ENCODE measurements around the gene PEMT.

Gene PEMT

DNA sequence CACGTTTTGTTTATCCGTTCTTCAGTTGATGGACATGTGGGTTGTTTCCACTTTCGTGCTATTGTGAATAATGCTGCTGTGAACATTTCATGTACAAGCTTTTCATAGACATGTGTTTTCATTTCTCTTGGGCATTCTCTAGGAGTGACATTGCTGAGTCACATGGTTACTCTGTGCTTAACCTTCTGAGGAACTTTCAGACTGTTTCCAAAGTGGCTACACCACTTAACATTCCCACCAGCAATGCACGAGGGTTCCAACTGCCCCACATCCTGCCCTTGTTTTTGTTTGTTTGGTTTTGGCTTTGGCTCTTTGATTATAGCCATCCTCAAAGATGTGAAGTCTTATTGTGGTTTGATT is 14.2 kb upstream of the PEMT start:
- DNase-seq (ENCODE audit: insufficient read length, low spot score) (no peak), FAIRE-seq (no peak)

DNA sequence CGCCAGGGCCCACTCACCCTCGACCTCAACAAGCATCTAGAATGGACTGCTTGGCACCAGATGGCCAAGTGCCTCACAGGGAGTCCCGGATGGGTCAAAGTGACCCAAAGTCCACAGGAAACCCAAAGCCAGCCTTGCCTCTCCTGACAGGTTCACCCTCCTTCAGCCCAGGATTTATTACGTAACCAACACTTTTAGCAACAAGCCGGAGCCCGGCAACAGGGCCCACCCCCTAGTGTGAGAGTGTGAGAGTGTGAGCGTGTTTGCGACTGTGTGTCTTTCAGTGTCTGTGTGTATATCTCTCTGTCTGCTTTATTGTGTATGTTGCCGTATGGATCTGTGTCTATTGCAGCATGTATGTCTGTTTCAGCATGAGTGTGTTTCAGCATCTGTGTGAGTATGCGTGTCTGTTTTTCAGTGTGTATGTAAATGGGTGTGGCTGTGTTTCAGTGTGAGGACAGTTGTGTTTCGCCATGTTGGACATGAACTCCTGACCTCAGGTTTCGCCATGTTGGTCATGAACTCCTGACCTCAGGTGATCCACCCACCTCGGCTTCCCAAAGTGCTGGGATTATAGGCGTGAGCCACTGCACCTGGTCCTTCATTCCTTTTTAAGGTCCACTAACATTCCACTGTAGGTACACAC is 13.7 kb upstream of the PEMT start:
- DNase-seq (ENCODE audit: insufficient read length, low spot score) (no peak), FAIRE-seq (peak; percentile 85)

DNA sequence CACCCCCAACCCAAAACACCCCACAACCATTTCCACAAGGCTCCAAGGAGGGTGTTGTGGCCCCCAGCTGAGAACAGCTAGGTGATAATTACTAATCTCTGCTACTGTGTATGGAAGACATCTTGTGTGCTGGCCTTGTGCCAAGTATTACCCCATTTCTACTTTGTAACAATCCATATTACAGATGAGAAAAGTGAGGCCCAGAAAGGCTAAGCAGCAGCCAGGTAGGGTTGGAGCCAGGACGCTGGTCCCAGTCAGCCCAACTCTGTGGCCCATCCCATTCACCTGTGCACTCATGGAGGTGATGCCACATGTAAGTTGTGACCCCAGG is 12.4 kb upstream of the PEMT start:
- no peak for FAIRE-seq
- DNase-seq (ENCODE audit: insufficient read length, low spot score) = no peak

DNA sequence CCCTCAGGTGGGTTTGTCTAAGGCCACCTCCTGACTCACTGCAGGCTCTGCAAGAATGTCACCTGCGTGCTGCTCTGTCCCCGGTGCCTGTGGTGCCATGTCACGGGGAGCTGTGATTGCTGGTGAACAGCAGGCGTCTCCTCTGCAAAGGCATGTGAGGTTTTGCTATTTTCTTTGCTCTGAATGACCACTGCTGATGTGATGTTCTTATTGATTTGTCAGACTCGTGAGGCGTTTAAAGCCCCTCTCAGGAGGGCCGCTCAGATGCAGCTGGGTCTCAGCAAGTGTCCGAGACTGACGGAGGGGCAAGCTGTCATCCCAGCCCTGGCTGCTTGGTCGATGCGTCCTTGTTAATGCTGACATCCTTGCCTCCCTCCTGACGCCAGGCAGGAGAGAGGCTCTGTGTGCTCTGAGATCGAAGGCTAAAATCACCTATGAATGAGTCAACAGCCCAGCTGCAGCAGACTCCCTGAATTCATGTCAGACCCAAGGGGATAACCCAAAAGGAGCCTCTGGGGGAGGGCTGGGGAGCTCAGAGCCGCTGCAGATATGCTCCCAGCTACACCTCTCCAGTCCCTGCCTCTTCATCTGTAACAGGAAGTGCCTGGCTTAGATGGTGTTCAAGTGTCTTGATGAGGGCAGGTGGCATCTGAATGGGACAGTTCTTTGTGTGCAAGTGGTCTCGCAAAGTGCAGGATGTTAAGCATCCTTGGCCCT is 11.8 kb upstream of the PEMT start:
- DNase-seq (ENCODE audit: insufficient read length, low spot score) = no peak

DNA sequence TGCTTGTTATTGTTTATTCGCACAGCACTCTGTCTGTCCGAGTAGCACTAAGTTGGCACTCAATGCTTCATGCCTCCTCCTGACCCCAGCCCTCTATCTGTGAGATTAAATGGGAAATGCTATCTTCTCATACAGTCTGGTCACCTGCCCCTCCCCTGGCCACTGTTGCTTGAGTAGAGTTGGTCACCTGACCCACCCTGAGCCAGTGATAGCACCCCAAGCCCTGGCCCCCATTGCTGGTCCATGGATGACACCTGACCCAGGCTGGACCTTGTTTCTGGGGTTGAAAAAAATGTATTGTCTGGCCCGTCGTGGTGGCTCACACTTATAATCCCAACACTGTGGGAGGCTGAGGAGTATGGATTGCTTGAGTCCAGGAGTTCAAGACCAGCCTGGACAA is 8.5 kb upstream of the PEMT start:
- no peak for DNase-seq (ENCODE audit: insufficient read length, low spot score)
- no peak for FAIRE-seq

More for the DNA sequence above, 11.8 kb upstream of the PEMT start:
- no peak for FAIRE-seq

DNA sequence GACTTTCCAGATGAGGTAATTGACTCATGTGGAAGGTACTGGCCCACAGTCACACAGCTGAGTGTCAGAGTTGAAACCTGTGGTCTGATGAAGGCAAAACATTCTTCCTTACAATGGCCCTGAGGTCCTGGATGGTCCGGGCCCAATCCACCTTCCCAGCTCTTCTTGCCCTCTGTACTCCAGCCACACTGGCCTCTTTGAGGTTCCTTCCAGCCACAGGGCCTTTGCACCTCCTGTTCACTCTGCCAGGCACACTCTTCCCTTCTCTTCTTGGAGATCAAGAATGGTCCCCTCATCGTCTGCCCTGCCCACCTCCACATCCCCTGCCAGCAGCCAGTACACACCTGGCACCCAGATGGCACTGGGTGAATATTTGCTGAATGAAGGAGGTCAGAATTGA is 6.5 kb upstream of the PEMT start:
- FAIRE-seq = peak; percentile 49
- DNase-seq (ENCODE audit: insufficient read length, low spot score) = no peak

DNA sequence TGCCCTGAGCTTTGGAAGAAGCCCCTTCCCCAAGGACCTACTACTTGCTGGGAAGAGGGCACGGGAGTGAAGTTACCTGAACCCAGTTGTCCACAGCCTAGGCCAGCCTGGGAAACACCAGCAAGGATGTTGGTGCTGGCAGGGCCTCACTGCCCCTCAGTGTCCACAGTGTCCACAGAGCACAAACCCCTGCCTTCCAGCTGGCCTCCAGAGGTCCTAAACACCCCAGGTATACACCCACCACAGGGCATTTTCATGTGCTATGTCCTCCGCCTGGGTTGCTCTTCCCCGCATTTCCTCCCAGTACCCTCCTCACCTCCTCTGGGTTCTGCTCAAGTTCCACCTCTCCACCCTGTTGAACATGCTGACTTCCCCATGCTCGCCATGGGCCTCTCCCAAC is 4.2 kb upstream of the PEMT start:
- FAIRE-seq = no peak

DNA sequence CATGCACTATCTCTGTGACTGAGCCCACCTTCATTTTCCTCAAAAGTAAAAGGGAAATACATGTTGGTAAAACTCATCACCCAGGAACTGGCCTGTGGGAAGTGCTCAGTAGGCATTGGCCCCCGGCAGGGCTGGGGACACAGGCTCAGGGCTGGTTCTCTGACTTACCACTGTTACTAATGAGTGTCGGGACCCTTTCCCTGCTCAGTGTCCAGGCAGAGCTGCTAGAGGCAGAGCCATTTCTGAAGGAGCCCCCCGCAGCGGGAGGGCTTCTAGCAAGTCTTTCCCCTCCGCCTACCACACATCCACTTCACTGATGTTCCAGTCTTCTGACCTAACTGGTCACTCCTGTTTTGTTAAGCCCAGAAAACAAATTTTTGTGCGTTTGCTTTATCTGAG is 1.7 kb upstream of the PEMT start:
- no peak for DNase-seq (ENCODE audit: insufficient read length, low spot score)
- no peak for FAIRE-seq

More for the DNA sequence above, 4.2 kb upstream of the PEMT start:
- no peak for DNase-seq (ENCODE audit: insufficient read length, low spot score)

DNA sequence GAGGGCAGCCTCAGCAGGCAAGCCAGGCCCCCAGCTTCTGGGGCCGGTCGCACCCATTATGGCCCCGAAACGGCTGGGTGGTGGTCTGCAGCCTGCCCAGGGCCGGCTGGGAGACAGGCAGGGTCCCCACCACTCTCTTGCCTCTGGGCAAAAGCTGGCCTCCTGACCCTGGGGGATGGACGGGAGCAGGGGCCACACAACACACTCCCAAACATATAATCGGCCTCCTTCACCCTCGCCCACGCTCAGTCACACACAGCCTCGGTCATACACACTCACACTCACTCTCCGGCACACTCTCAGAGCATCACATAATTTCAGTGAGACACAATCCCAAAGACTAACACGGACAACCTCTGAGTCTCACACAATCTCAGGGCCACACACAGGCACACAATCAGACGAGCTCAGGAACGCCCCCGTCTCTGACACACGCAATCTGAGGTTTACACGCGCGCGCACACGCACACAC is 589 bp downstream of the PEMT start:
- FAIRE-seq (no peak), DNase-seq (ENCODE audit: insufficient read length, low spot score) (no peak)

DNA sequence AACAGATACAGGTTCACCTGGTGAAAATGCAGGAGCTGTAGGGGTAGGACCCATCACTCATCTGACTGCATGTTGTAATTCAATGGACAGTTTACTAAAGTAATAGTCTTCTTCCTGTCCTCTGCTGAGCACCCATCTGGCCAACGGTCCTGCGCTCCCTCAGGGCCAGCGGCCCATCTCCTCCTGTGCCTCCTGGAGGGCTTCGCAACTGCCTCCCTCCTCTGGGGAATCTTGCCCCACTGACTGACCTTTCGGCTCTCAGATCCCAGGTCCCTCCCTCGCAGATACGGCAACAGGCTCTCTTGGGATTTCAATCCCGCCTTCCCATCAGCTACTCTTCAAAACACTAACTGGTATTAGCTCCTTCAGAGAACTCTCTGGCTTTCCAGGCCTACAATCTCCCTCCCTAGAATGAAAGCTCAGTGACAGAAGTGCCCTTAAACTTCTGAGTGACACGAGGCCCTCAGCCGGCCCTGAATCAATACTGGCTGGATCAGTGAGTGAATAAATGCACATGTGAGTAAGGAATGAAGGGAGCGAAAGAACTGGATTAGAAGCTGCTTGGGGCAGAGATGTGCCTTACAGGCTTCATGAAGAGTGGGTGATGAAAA is 1.3 kb downstream of the PEMT start:
- DNase-seq (ENCODE audit: insufficient read length, low spot score) = no peak
- no peak for FAIRE-seq

DNA sequence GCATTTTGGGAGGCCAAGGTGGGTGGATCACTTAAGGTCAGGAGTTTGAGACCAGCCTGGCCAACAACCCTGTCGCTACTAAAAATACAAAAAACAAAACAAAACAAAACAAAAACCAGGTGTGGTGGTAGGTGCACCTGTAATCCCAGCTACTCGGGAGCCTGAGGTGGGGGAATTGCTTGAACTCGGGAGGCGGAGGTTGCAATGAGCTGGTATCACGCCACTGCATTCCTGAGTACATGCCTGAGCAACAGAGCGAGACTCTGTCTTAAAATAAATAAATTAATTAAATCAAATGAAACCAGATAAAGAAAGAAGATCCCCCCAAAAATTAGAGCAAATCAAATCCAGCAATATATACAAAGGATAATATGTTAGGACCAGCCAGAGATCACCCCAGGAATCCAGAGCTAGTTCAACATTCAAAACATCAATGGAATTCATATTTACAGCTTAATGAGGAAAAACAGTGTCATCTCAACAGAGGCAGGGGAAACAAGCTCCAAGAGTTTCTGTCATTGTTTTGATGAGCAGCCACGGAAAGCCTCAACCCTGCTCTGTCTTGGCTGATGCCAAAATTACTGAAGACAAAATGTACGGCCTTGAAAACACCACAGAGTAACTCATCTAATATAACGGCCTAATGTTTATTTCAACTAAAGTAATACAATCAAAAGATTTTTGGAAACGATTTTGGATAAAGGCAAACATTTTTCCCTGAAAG is 3.7 kb downstream of the PEMT start:
- FAIRE-seq = no peak
- DNase-seq (ENCODE audit: insufficient read length, low spot score) = no peak

DNA sequence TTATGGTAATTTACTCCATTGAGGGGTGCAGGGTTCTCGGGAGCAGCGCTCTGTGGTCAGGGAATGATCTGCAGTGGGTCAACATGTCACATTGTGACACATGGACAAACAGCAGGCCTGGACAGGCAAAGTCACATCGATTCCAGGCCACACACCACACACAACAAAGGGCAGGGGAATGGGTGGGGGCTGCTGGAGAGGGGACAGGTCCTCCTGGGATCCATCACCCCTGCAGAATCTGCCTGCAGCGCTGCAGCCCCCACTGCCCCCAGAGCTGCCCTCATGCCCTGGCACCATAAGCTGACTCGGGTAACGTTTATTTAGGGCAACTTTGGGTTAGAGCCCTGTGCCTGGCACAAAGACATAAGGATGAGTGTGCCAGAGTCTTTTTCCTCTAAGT is 9.1 kb downstream of the PEMT start:
- FAIRE-seq (no peak), DNase-seq (ENCODE audit: insufficient read length, low spot score) (no peak)

DNA sequence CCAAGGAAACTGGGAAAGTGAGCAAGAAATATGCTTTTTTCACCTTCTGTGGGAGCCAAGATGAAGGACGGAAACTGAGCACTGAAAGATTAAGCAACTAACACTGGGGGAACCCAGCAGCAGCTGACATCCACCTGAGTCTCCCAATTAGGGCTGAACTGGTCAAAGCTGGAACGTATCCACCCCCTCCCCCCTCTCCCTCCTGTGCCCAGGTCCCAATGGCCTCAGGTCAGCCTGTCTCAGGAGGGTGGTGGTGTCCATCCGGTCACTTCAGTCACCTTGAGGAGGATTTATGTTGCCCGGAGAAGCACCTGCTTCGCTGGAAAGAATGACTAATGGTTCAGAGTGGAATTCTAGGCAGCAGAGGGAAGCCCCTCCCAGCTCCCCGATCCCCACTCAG is 10.0 kb downstream of the PEMT start:
- DNase-seq (ENCODE audit: insufficient read length, low spot score) = no peak

DNA sequence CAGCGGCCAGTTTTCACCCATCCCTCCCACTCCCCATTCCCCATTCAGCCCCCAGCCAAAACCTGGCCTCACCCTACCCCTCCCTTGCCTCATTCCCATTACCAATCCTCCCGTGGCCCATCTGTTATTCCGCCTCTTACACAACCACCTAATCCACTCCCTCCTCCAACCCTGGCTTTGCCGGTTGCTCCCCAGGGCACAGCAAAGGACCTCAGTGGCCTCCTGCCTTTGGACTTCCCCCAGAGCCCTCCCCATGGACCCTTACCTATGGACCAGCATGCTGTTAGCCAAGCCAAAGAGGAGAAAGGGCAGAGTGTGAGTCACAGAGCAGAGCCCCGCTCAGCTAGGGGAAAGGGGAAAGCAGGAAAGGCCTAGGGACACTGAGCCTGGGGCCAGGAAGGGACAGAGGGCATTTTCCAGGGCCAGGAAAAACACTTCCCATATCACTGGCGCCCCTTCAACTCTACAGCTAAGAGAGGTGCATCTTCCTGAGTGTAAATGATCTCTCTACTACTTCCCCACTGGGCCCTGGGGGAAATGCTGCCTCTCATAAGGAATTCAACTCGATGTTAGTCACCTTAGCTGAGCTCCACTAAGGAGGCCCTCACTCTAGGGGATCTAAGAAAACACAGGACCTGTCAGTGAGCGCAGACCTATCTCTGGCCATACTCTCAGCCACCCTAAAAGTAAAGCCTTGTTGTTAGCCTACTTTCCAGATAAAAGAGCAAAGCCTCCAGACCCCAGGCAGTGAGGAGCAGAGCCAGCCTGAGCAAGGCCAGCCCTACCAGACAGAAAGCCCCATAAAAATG is 10.6 kb downstream of the PEMT start:
- FAIRE-seq = peak; percentile 28
- DNase-seq (ENCODE audit: insufficient read length, low spot score) = no peak

More for the DNA sequence above, 10.0 kb downstream of the PEMT start:
- no peak for FAIRE-seq

DNA sequence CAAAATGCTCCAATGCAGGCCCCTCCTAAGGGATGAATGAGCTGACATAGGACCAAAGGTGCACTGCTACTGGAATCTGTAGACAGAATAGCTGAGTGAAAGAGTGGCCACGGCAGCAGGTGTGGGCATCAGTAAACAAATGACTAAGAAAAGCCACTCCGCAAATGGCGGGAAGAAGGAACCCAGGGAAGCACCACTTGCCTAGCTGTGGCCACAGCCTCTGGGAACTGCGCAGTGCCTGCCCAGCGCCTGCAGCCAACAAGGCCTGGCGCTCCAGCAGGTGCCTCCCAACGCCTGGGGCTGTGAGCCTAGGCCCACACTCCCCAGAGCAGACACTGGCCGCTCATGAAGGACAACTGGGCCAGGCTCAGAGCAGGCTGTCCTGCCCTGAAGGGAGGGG is 11.8 kb downstream of the PEMT start:
- DNase-seq (ENCODE audit: insufficient read length, low spot score) (no peak), FAIRE-seq (no peak)

DNA sequence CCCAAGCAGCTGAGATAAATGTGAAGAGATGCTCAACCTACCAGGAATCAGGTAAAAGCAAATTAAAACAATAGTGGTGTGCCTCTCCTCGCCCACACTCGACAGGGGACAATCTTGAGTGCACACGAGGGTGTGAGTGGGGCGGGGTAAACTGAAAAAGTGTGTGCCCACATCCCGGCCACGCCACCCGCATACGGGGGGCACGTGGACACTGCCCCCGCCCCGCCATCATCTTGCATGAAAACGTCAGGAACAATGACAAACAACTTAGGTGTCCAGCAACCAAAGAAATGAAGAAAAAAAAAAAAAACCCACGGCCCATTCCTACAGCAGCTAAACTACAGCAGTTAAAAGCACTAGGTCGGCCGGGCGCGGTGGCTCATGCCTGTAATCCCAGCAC is 14.1 kb downstream of the PEMT start:
- DNase-seq (ENCODE audit: insufficient read length, low spot score) = no peak
- no peak for FAIRE-seq

DNA sequence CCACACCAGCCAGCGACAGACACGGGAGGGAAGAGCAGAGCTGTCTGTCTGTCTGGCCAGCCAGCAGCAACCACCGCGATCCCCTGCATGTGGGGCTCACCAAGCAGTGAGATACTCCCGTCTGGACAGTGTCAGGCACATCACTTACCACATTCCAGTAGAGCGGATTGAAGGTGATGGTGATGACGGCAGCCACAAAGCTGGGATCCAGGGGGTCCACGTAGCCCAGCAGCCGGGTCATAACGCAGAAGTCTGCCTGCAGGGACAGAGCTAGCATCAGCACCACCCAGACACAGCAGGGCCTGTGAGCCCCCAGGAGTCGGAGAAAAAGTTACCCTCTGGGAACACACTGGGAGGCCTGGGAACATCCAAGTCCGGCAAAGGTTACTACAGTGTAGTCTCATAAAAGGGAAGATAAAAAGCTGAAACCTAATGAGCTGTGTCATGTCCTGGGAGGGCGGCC is 14.7 kb downstream of the PEMT start:
- FAIRE-seq (no peak), DNase-seq (ENCODE audit: insufficient read length, low spot score) (no peak)

DNA sequence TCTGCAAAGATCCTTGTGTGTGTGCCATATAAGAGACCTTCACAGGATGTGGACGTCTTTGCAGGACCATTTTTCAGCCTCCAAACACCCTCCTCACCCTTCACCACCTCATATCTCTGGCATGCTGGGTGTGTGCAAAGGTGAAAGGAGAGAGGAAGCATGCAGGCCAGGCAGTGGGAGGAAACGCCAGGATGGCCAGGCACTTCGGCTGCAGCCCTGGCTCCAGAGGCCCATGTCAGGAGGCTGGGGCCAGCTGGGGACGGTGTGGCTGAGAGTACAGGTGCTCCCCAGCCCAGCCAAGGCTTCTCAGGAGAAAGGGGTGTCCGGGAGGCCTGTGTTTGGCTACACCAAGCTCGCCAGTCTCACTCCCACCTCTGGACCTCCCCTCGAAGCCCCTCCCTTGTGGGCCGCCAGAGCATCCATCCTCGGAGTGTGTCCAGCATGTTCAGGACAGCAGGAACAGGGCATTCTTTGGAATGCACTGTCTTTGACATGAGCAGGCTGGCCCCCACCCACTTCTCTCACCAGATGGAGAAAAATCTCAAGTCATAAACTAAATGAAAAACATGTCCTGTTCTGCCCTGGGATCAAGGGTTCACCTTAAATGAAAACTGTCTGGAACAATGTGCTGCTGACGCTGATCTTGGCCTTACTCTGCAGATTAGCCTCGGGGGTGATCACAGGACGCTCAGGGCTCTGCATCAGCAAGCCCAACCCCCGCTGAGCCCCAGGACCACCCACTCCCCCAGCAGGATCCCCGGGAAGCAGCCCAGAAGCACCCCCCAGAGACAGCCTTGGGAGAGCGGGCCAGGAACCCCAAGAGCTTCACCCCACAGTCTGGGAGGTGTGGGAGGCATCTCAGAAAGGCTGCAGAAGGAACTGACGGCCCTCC is 15.9 kb downstream of the PEMT start:
- DNase-seq (ENCODE audit: insufficient read length, low spot score) = no peak
- FAIRE-seq = peak; percentile 16

DNA sequence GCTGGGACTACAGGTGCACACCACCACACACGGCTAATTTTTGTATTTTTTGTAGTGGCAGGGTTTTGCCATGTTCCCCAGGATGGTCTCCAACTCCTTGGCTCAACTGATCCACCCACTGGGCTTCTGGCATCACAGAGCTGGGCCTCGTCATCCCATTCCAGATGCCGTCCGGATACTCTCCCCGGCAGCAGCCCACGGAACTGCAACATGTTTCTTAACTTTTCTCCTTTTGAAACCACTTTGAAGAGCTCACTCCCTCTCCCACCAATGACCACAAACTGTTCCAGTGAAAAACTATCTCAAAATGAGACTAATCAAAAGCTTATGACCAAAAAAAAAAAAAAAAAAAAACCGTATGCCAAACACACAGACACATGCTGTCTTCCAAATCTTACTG is 17.6 kb downstream of the PEMT start:
- FAIRE-seq = no peak

More for the DNA sequence above, 17.6 kb downstream of the PEMT start:
- no peak for DNase-seq (ENCODE audit: insufficient read length, low spot score)
